C1 segment of cervical spinal cord (tissue), 14 donors: Measurements from ENCODE around the gene TMEM208.

Experiments
- DNase-seq, 14 donors: peaks; one replicate each; lab custom pipeline; 2025; lab: John Stamatoyannopoulos, UW

The TMEM208 gene

DNA sequence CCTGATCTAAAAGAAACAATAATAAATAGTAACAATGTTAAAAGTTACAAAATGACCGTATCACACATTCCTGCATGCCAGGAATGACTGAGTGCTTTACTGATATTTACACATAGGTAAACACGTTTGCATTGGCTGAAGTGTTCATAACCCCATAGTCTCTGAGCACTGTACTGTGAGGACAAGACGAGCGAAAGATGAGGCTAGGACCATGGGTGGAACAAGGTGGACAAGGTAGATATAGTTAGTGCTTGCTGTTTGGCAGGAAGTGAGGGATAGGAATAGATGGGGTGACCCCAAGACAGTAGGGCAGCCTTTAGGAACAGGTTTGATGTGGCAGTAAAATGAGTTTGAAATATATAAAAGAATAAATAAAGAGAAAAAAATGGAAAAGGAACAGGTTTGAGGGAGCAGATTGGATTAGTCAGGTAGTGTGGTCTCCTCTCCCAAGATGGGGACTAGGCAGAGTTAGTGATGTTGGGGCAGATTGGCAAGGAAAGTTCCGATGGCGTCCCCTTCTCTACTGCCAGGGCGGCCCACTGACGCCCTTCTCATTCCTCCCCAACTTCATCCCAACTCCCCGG is 35.4 kb upstream of the TMEM208 start:
- no peak for DNase-seq

DNA sequence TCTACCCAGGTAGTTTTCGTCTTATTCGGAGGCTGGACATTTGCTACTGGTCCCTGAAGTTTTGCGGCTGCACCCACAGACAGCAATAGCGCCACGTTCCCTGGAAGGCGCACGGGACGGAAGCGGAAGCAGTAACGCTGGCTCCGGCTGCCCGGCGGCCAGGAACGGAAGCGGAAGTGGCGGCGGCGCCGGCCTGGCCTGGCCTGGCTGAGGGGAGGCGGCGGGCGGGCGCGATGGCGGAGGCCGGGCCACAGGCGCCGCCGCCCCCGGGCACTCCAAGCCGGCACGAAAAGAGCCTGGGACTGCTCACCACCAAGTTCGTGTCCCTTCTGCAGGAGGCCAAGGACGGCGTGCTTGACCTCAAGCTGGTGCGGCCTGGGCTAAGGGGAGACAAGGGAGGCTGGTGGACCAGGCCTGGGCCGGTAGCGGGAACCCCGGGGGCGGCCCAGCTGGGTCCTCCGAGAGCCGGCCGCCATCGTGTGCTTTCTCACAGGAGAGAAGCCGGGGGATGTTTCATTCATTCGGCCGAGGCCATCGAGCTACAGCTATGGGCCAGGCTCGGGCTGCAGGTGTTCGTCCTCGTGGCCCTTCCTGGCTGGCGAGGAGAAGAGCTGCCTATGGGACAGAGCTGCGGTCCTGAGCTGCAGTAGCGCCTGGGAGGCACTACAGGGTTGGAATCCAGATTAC is 34.8 kb upstream of the TMEM208 start, which contains the start of gene E2F4:
TSS of gene E2F4 (plus strand) at position 161 of the 687 bp plus-strand sequence. CDS start at position 234, 73 bp downstream.
- DNase-seq, result peak; percentile 40 to 93 (median 88)

DNA sequence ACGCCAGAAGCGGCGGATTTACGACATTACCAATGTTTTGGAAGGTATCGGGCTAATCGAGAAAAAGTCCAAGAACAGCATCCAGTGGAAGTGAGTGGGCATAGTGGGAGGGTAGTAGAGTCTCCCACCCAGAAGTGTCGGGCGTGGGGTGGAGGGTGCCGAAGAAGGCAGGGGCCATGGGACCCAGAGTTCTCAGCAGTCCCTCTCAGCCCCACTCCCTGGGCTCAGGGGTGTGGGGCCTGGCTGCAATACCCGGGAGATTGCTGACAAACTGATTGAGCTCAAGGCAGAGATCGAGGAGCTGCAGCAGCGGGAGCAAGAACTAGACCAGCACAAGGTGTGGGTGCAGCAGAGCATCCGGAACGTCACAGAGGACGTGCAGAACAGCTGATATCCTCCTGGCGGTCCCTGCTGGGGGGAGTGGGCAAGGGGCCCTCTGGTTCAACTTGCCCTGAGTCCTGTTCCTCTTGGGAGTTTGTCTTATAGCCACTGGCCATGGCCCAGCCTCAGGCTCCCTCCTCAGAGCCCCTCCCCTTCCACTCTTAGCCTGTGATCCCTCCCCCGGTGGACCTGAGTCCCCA is 34.1 kb upstream of the TMEM208 start:
- DNase-seq, result no peak

DNA sequence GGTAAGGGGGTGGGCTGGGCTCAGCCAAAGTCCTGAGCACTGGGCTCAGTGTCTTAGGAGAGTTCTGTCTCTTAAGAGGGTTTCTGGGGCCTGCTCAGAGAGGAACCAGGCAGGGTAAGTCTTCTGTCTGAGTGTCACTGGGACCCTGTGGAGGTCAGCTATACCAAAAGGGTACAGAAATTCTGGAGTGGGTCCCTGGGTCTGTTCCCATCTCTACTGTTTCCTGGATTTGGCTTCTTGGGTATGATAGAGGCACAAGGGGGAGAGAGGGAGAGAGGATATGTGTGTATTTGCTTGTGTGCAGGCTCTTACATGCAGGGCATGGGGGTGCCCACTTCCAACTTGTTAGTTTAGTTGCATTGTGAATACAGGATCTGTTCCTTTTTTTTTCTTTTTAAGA is 33.4 kb upstream of the TMEM208 start:
- no peak for DNase-seq

DNA sequence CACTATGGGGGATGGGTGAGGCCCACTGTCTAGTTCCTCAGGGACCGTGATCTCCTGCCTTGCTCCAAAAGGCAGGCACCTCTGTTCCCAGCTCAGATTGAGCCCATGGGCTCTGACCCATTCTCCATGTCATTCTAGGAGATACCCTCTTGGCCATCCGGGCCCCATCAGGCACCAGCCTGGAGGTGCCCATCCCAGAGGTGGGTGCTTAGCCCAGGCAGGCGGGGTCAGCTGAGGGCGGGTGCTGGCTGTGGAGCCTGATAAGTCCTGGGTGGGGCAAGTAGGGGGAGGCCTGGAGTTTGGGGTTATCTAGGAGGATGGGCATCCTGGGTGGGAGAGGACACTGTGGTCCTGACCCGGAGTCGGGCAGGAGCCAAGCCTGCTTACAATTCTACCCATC is 32.7 kb upstream of the TMEM208 start:
- DNase-seq, result no peak

DNA sequence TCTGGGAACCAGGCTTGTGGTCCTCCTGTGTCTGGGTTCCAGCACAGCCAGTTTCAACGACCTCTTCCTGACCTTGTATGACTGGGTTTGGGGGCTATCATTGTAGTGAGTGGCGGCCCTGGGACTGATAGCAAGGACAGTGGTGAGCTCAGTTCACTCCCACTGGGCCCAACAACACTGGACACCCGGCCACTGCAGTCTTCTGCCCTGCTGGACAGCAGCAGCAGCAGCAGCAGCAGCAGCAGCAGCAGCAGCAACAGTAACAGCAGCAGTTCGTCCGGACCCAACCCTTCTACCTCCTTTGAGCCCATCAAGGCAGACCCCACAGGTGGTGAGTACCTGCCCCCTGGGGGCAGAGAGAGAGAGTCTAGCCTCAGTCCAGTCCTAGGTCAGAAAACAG is 31.3 kb upstream of the TMEM208 start:
- DNase-seq, result no peak

DNA sequence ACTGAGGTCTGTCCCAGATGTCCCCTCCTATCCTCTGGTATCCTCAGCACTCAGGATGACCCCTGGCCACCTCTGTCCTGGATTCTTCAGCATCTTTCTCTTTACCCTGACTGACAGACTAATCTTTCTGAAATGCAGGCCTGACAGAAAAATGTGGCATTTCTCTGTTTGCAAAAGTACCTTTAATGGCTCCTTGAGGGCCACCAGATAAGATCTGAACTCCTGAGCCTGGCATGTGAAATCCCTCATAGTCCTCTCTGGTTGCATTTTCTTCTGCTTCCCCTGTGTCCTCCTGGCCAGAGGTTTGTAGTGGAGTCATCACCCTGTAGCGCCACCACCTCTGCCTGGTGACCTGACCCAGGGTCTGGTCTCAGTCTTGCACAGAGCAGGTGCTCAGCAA is 30.0 kb upstream of the TMEM208 start:
- no peak for DNase-seq

DNA sequence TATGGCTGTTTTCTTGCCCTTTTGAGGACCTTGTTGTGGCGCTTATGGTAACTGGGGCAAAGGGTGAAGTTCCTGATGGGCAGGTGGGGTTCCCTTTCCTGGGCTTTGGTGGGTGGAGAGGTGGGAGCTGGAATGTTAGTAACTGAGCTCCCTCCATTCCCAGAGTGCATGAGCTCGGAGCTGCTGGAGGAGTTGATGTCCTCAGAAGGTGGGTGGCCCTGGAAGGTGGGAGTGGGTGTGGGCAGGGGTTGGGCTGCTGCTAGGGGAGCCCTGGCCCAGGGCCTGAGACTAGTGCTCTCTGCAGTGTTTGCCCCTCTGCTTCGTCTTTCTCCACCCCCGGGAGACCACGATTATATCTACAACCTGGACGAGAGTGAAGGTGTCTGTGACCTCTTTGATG is 29.2 kb upstream of the TMEM208 start:
- DNase-seq, result no peak

DNA sequence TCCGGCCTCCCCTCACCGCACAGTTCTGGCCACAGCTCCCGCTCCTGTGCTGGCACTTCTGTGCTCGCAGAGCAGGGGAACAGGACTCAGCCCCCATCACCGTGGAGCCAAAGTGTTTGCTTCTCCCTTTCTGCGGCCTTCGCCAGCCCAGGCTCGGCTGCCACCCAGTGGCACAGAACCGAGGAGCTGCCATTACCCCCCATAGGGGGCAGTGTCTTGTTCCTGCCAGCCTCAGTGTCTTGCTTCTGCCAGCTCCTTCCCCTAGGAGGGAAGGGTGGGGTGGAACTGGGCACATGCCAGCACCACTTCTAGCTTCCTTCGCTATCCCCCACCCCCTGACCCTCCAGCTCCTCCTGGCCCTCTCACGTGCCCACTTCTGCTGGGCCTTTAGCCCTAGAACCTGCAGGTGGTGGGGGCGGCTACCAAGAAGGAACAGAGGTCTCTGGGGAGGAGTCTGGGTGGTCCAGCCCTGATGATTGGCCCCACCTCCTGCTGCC is 28.6 kb upstream of the TMEM208 start:
- peak in 9 of 14 donors; percentile 4 to 54 (median 39) for DNase-seq

DNA sequence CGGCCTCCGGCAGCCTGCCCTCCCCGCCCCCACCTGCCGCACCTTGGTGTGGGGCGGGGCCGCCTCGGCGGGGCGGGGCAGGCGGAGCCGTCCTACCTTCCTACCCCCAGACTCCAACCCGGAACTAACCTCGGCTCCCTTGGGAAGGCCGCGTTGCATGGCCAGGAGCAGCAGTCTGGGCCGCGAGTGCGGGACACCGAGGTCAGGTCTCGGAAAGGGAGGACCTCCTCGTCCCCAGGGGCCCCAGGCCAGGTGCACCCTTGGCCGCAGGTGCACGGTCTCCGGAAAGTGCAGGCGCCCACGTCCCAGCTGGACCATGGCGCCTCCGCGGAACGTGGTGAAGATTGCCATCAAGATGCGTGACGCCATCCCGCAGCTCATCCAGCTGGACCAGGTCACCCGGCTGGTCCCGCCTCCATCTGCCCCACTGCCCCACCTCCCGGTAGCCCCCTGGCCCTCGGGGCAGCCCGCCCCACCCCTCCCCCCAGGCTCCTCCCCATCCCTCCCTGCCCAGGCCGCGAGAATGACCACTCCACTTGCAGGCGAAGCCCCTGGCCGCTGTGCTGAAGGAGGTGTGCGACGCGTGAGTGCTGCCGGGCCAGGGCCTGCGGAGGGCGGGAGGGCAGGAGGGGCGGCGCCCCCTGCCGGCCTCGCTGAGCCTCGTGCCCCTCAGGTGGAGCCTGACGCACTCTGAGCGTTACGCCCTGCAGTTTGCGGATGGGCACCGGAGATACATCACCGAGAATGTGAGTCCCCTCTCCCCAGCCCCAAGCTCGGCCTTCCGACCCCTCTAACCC is 27.7 kb upstream of the TMEM208 start, which contains the start of gene ELMO3:
TSS of gene ELMO3 (plus strand) at position 121 of the 797 bp plus-strand sequence. CDS start at position 317, 196 bp downstream.
- no peak for DNase-seq

DNA sequence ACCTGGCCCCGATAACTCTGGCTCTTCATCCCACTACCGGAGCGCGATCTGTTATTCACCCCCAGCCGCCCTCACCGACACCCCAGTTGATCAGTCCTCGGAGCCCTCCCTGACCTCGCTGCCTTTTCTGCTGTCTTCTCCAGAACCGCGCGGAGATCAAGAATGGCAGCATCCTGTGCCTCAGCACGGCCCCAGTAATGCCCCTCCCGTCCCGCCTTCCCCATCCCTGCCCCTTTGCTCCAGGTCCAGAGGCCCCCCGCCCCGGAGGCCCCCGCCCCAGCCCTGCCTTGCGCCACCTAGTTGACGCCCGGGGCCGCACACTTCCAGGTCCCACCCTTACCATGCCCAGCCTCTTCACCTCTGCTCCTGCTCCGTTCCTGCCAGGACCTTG is 27.1 kb upstream of the TMEM208 start:
- no peak for DNase-seq

DNA sequence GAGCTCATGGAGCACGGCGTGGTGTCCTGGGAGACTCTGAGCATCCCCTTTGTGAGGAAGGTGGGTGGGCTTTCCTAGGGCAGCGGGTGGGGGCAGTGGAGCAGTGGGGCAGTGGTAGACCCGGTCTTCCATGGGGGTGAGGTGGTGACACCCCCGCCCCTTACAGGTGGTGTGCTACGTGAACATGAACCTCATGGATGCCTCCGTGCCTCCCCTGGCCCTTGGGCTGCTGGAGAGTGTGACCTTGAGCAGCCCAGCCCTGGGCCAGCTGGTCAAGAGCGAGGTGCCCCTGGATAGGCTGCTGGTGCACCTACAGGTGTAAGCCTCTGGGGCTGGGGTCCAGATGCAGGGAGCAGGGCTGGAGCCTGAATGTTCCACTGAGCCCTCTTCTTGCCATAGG is 26.4 kb upstream of the TMEM208 start:
- no peak for DNase-seq

DNA sequence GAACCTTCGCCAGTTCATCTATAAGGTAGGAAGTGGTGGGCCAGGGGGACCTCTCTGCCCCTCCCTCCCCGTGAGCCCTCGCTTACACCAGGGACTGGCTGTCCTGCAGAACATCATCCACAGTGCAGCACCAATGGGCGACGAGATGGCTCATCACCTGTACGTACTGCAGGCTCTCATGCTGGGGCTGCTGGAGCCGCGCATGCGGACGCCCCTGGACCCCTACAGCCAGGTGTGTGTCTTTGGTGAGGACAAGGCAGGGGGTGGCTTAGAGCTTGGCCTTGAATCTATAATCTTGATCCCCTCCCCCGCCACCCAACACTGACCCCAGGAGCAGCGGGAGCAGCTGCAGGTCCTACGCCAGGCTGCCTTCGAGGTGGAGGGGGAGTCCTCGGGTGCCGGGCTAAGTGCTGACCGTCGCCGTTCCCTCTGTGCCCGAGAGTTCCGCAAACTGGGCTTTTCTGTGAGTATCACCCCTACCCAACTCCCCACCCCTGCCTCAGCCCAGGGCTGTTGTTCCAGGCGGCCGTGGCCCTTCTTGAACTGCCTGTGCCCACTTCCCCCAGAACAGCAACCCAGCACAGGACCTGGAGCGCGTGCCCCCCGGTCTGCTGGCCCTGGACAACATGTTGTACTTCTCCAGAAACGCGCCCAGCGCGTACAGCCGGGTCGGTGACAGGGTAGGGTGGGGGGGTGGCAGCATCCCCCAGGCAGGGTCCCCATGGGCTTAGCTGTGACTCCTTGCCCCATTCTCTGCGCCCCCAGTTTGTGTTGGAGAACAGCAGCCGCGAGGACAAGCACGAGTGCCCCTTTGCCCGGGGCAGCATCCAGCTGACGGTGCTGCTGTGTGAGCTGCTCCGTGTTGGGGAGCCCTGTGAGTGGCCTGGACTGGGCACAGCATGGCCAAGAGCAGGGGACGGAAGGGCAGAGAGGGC is 25.3 kb upstream of the TMEM208 start:
- no peak for DNase-seq

DNA sequence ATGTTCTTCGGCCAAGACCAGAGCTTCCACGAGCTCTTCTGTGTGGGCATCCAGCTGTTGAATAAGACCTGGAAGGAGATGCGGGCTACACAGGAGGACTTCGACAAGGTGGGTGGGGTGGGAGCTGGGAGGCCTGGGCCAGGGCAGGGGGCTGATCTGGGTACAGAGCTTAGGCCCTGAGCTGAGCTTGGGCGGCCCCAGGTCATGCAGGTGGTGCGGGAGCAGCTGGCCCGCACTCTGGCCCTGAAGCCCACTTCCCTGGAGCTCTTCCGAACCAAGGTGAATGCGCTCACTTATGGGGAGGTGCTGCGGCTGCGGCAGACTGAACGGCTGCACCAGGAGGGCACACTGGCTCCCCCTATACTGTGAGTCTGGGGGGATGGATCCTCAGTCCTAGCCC is 24.5 kb upstream of the TMEM208 start:
- no peak for DNase-seq

DNA sequence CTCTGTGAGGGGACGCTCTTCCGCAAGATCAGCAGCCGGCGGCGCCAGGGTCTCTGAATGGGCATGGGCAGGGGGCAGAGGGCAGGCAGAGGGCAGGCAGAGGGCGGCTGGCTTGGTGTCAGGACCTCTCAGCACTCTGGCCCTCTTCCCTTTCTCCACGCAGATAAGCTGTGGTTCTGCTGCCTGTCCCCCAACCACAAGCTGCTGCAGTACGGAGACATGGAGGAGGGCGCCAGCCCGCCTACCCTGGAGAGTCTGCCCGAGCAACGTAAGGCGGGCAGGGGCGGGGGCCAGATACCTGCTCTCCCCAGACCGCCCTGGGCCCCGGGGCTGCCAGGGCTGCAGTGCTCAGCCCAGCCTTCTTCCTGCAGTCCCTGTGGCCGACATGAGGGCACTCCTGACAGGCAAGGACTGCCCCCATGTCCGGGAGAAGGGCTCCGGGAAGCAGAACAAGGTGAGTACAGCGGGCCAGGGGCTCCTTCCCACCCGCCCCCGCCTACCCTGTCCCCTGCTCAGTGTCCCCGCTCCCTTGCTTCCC is 23.9 kb upstream of the TMEM208 start:
- no peak for DNase-seq

DNA sequence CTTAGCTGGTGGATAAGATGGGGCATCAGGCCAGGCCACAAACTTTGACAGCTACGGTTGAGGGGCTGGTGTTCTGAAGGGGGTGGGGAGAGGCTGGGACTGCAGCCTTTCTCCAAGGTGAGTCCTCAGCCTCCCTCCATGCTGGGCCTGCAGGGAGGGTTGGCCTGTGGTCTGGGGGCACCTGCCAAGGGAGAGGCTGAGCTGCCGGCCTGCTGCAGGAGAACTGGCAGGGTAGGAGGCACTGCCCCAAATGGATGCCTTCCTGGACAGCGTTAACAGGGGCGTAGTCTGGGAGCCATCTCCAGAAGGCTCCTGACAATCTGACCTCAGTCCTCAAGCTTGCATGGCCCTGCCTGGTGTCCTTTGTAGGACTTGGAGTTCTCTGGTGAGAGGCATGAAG is 22.9 kb upstream of the TMEM208 start:
- DNase-seq, result no peak

DNA sequence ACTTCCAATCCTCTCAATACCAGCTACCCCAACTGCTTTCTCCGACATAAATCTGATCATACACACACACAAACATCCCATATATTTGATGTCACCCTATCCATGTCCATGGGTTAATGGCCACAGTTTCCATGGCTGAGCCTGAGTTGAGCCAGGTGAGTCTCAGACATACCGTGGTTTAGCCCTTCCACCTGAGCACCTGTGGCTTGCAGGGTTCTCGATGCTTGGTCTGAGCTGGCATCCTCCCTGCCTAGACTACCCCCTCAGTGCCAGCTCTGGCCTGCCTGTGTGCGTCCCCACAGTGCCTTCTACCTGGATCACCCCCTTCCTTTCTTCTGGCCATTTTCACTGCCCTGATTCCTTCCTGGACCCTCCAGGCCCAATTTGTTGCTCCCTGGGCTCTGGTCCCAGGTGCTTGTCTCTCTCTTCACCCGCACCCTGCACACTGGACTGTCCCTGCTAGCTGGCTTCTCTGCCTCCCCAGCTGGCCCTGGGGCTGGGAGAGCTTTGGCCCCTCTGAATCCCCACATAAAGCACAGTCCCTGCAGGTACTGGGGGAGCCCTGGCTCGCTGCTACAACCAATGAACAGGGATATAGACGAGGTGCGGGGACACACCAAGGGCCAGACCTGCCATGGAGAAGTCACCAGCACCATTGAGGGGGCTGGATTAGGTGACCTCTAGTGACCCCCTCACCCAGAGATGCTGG is 20.6 kb upstream of the TMEM208 start:
- DNase-seq, result no peak

DNA sequence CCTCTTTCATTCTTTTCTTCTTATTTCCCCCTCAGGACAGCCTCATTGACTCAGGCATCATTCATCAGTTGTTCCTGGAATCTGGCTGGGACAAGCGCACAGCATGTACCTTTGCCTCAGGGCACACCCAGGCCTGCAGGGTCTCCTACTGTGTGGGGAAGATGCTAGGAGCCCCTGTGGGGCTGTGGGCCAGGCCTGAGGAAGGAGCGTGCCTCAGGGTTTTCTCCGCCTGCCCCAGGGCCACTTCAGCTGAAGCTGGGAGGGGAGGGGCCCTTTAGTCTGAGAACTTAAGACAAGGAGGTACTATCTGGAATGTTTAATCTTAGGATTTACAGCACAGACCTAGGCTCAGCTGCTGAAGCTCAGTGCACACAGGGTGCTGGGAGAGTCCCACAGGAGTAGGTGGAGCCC is 20.1 kb upstream of the TMEM208 start:
- DNase-seq, result no peak

DNA sequence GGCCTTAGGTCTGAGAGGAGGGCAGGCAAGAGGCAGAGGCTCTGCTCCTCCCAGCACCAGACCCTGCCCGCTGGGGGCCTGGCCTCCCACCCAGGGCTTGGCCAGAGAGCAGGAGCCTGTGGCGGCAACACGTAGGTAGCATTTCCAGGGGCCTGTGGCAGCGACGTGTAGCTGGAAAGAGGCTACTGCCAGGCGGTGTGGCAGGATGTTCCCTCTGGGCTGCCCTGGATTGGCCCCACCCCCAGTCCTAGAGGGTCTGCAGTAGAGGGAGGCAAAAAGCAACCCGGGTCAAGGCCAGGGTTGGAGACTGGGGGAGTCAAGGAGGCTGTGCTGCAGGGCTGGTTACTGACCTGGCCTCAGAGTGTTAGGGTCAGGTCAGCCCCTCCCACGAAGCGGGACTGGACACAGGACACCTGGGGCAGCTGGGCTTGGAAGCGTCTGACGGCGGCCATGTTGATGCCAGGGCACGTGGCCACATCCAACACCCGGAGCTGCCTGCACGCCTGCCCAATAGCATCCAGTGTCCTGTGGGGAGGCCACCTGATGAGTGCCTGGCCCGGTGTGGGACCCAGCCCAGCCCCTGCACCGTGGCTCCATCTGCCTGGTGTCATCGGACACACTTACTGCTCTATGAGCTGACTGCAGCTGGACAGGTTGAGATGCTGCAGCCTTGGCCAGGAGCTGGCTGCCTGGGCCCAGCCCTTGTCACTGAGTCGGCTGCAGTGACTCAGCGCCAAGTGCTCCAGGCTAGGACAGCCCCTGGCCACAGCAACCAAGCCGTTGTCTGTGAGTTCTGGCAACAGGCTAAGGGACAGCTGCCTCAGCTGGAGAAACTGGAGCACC is 19.5 kb upstream of the TMEM208 start:
- DNase-seq, result no peak
